Fibroblast of lung (primary cell): ENCODE results near the gene LONP2.

Experiments used
- CTCF ChIP-seq, 2 donors: IDR thresholded peaks in 1 of 2; conservative IDR thresholded peaks in 1 of 2; 1 replicate in 1 of 2; 2 replicates in 1 of 2; pipeline ENCODE4 v1.5.1; 2011 to 2012; ENCODE audit warnings: low read length in 2 of 2, control low read depth in 1 of 2, inconsistent platforms in 1 of 2, low read depth in 1 of 2, mild to moderate bottlenecking in 1 of 2
- EZH2 ChIP-seq: IDR thresholded peaks from 2 replicates; pipeline ENCODE4 v1.5.1; 2012; ENCODE audit warnings: low read length, control low read depth, mild to moderate bottlenecking; ENCODE audit errors: missing control alignments

GRCh38 chr16:48212033-48212432, 32.1 kb upstream of the LONP2 start:
- TF ChIP-seq CTCF (conservative IDR thresholded peaks at IDR 0.05 in 1 of 2, IDR thresholded peaks at IDR 0.05 in 1 of 2; ENCODE audit: low read depth in 1 of 2, low read length in 2 of 2) (no peak), EZH2 (no peak)
